B cell (primary cell): Measurements from ENCODE around the gene HLA-F. TPM values are rescaled to one million over a fixed set of nuclear protein-coding genes. Genes with fewer than 3 reads are reported as not detected.

ENCODE experiments used
- ATAC-seq: fragments of 200-7000 bp; cut with Tn5 transposase; one replicate; pipeline ENCODE4 v1.10.0; 2021; ENCODE audit warnings: low read depth, mild to moderate bottlenecking, moderate number of reproducible peaks, moderate library complexity
- CTCF ChIA-PET: fragments of 350-600 bp; sonication (Branson Sonifier 250); formaldehyde crosslinking; loops from one replicate; lab custom pipeline; 2021; ENCODE audit warnings: antibody characterized with exemption, inconsistent platforms; lab: Charles Lee
- POLR2A ChIA-PET: fragments of 350-600 bp; sonication (Branson Sonifier 250); formaldehyde crosslinking; loops from one replicate; lab custom pipeline; 2021; ENCODE audit warnings: antibody characterized with exemption; lab: Charles Lee
- DNase-seq: peaks from one replicate; pipeline ENCODE4 v3.0.0; 2013
- H2AFZ ChIP-seq: 2 replicates; pipeline ENCODE4 v1.6.1; 2012; ENCODE audit warnings: mild to moderate bottlenecking, low read depth, low read length; ENCODE audit not compliant: insufficient read depth, poor library complexity, severe bottlenecking
- H3K27ac ChIP-seq, 2 donors: 1 replicate in 1 of 2; 2 replicates in 1 of 2; pipeline ENCODE4 v1.5.1; 2012 to 2013; ENCODE audit warnings: low read length in 2 of 2, mild to moderate bottlenecking in 2 of 2, moderate library complexity in 1 of 2
- H3K27me3 ChIP-seq, 4 experiments: fragments of 200-600 bp in 1 of 4; sonication (generic) in 1 of 4; replicated peaks in 1 of 4; 1 replicate in 2 of 4; 2 replicates in 2 of 4; pipeline versions ENCODE4 v1.6.1 to v1.7.0; 2013 to 2016; ENCODE audit warnings: low read length in 3 of 4, mild to moderate bottlenecking in 2 of 4, mixed read lengths in 1 of 4, moderate library complexity in 1 of 4; ENCODE audit not compliant: insufficient read depth in 4 of 4, control insufficient read depth in 3 of 4; ENCODE audit errors: control extremely low read depth in 1 of 4
- H3K36me3 ChIP-seq, 2 experiments: replicated peaks in 1 of 2; 1 replicate in 1 of 2; 2 replicates in 1 of 2; pipeline versions ENCODE4 v1.6.1 to v1.7.1; 2013; ENCODE audit warnings: low read length in 1 of 2; ENCODE audit not compliant: insufficient read depth in 2 of 2, control insufficient read depth in 1 of 2; ENCODE audit errors: control extremely low read depth in 1 of 2, extremely low read depth in 1 of 2
- H3K4me1 ChIP-seq, 2 donors: fragments of 200-600 bp in 1 of 2; sonication (generic) in 1 of 2; 1 replicate in 1 of 2; 2 replicates in 1 of 2; pipeline versions ENCODE4 v1.5.1 to v1.6.1; 2013 to 2017; ENCODE audit warnings: low read length in 2 of 2; ENCODE audit not compliant: control insufficient read depth in 2 of 2, insufficient read depth in 2 of 2
- H3K4me2 ChIP-seq: replicated peaks from 2 replicates; pipeline ENCODE3; 2012; ENCODE audit warnings: mild to moderate bottlenecking, low read depth, low read length; ENCODE audit not compliant: poor library complexity, severe bottlenecking
- H3K4me3 ChIP-seq, 5 experiments: fragments of 200-600 bp in 1 of 5; sonication (generic) in 1 of 5; 1 replicate in 3 of 5; 2 replicates in 2 of 5; pipeline versions ENCODE4 v1.5.1 to v1.7.0; 2011 to 2016; ENCODE audit warnings: low read length in 4 of 5, mild to moderate bottlenecking in 4 of 5, low read depth in 2 of 5, control low read depth in 1 of 5, moderate library complexity in 1 of 5; ENCODE audit not compliant: insufficient read depth in 1 of 5; ENCODE audit errors: control extremely low read depth in 1 of 5, extremely low read depth in 1 of 5
- H3K79me2 ChIP-seq: fragments of 200-600 bp; sonication (generic); one replicate; pipeline ENCODE4 v1.6.0; 2016; ENCODE audit warnings: low read length; ENCODE audit not compliant: control insufficient read depth, insufficient read depth
- H3K9ac ChIP-seq: fragments of 200-600 bp; sonication (generic); 2 replicates; pipeline ENCODE4 v1.6.1; 2017; ENCODE audit warnings: mild to moderate bottlenecking, low read length, moderate library complexity
- H3K9me3 ChIP-seq, 3 donors: one replicate each; pipeline versions ENCODE4 v1.6.1 to v1.7.1; 2013; ENCODE audit warnings: low read length in 2 of 3; ENCODE audit not compliant: control insufficient read depth in 2 of 3, insufficient read depth in 1 of 3; ENCODE audit errors: control extremely low read depth in 1 of 3
- H4K20me1 ChIP-seq: 2 replicates; pipeline ENCODE4 v1.6.0; 2012; ENCODE audit warnings: mild to moderate bottlenecking, low read length; ENCODE audit not compliant: insufficient read depth, control insufficient read depth, poor library complexity, severe bottlenecking
- H3K27ac Mint-ChIP-seq: one replicate; pipeline ENCODE4 v1.8.0; 2021; ENCODE audit warnings: mixed read lengths
- H3K27me3 Mint-ChIP-seq: one replicate; pipeline ENCODE4 v1.8.0; 2021; ENCODE audit warnings: mixed read lengths
- H3K4me1 Mint-ChIP-seq: one replicate; pipeline ENCODE4 v1.8.0; 2021; ENCODE audit warnings: mixed read lengths
- H3K4me3 Mint-ChIP-seq: one replicate; pipeline ENCODE4 v1.8.0; 2021; ENCODE audit warnings: mixed read lengths
- H3K9me3 Mint-ChIP-seq: one replicate; pipeline ENCODE4 v1.8.0; 2022; ENCODE audit warnings: mixed read lengths; ENCODE audit not compliant: insufficient read depth
- CTCF ChIP-seq: fragments of 200-600 bp; IDR thresholded peaks from one replicate; pipeline ENCODE4 v1.8.0; 2022; ENCODE audit warnings: antibody characterized with exemption, mild to moderate bottlenecking
- EZH2 ChIP-seq: IDR thresholded peaks from 2 replicates; pipeline ENCODE4 v1.6.1; 2012; ENCODE audit warnings: borderline replicate concordance, low read depth, mild to moderate bottlenecking, moderate library complexity, low read length; ENCODE audit not compliant: insufficient read depth, poor library complexity, severe bottlenecking
- WGBS: methylation state at CpG from one replicate; pipeline ENCODE4 v1.1.5; 2013; ENCODE audit warnings: missing lambda C conversion rate; ENCODE audit not compliant: insufficient coverage; 5-methylcytosine and 5-hydroxymethylcytosine counted together
- intact Hi-C: fragments of 100-400 bp; cut with micrococcal nuclease; formaldehyde crosslinking; loops from one replicate; pipeline ENCODE4 v1.10.0; 2022
- polyA plus RNA-seq: library from polyadenylated mRNA; depleted of rRNA; stranded (reverse); fragments of >200 nt; gene quantifications from 2 replicates; pipeline ENCODE4 v1.2.3, GENCODE V29; 2012
- total RNA-seq, 2 donors: library from RNA; stranded (reverse); fragments of 120-200 nt in 1 of 2; gene quantifications; 1 replicate in 1 of 2; 2 replicates in 1 of 2; pipeline versions ENCODE4 v1.2.3 to v1.2.4, GENCODE V29; 2013 to 2022

HLA-F gene
- total and polyA plus RNA-seq, 2 donors (not counting 1 experiment from before 2014, with no cell fraction given), result 895 to 1,409 TPM

- Mint-ChIP-seq H3K4me3 (peak overlapping the region; percentile 99), H3K27ac (peak overlapping the region; percentile 83), H3K27me3 (no peaks in the 10 kb centered on the region), H3K9me3 (no peaks in the 10 kb centered on the region), H3K4me1 (peaks cover 57% of the 10 kb centered on the region)
- ATAC-seq (no peak), DNase-seq (no peak)
- H3K4me2 ChIP-seq, result peak overlapping the region; percentile 96
- peaks cover 34% of the 10 kb centered on the region for H3K79me2 ChIP-seq
- intact Hi-C loops, result loop anchor here (1.0 kb wide), 1 partner anchor 40 kb away; no protein-coding TSS in a partner anchor
- TF ChIP-seq EZH2, result no peak
- no peak for TF ChIP-seq CTCF
- H3K27me3 ChIP-seq, result no peaks in the 10 kb centered on the region
- H3K9me3 ChIP-seq, result no peaks in the 10 kb centered on the region
- peaks cover 23 to 30% of the 10 kb centered on the region in 2 donors for H3K4me1 ChIP-seq
- peaks cover 6% of the 10 kb centered on the region for H4K20me1 ChIP-seq
- H3K4me3 ChIP-seq, result peak overlapping the region in 4 of 5 experiments; percentile 73 to 88 (median 82)
- ChIA-PET CTCF (interaction anchor here (0.6 to 8.0 kb wide), 12 partner anchors 10 to 264 kb away, joined by 3 to 179 read pairs (median 6); no protein-coding TSS in a partner anchor), POLR2A (interaction anchor here (0.6 to 2.4 kb wide), 8 partner anchors 14 to 116 kb away, joined by 3 to 6 read pairs (median 6); partner anchors contain the start of gene GABBR1)
- H2AFZ ChIP-seq, result peak overlapping the region; percentile 96
- H3K36me3 ChIP-seq, result no peaks in the 10 kb centered on the region
- 7% methylated on average over 10 of the region's 13 CpGs for WGBS
- peak overlapping the region; percentile 78 for H3K9ac ChIP-seq
- H3K27ac ChIP-seq, result peak overlapping the region; percentile 3 to 31
These were observed 26.1 kb downstream of the HLA-F start for GRCh38 chr6:29749308-29749662.

- Mint-ChIP-seq H3K4me3 (peak overlapping the region; percentile 99), H3K9me3 (no peaks in the 10 kb centered on the region), H3K4me1 (peaks cover 57% of the 10 kb centered on the region), H3K27ac (peak overlapping the region; percentile 83), H3K27me3 (no peaks in the 10 kb centered on the region)
- no peak for ATAC-seq
- H3K79me2 ChIP-seq, result peaks cover 34% of the 10 kb centered on the region
- no peaks in the 10 kb centered on the region for H3K36me3 ChIP-seq
- peak overlapping the region in 1 of 2 donors; percentile 3 for H3K27ac ChIP-seq
- no peak for TF ChIP-seq EZH2
- no peak for TF ChIP-seq CTCF
- intact Hi-C loops, result loop anchor here (1.0 to 5.0 kb wide), 2 partner anchors 40 to 122 kb away; no protein-coding TSS in a partner anchor
- H3K9ac ChIP-seq, result peak overlapping the region; percentile 78
- no peak for DNase-seq
- ChIA-PET CTCF (interaction anchor here (0.6 to 8.0 kb wide), 10 partner anchors 10 to 264 kb away, joined by 3 to 179 read pairs (median 7); no protein-coding TSS in a partner anchor), POLR2A (interaction anchor here (0.6 to 2.4 kb wide), 6 partner anchors 14 to 117 kb away, joined by 3 to 6 read pairs (median 6); partner anchors contain the start of gene GABBR1)
- no peaks in the 10 kb centered on the region for H3K27me3 ChIP-seq
- no peaks in the 10 kb centered on the region for H3K9me3 ChIP-seq
- peak overlapping the region; percentile 96 for H3K4me2 ChIP-seq
- H3K4me1 ChIP-seq, result peaks cover 23 to 30% of the 10 kb centered on the region in 2 donors
- peak overlapping the region in 4 of 5 experiments; percentile 73 to 88 (median 82) for H3K4me3 ChIP-seq
- WGBS, result 53% methylated on average over 5 of the region's 5 CpGs
- peaks cover 6% of the 10 kb centered on the region for H4K20me1 ChIP-seq
- H2AFZ ChIP-seq, result peak overlapping the region; percentile 96
These were observed 26.4 kb downstream of the HLA-F start for GRCh38 chr6:29749668-29750067.
